ENCODE results near the gene SMPD2.

The SMPD2 gene

DNA sequence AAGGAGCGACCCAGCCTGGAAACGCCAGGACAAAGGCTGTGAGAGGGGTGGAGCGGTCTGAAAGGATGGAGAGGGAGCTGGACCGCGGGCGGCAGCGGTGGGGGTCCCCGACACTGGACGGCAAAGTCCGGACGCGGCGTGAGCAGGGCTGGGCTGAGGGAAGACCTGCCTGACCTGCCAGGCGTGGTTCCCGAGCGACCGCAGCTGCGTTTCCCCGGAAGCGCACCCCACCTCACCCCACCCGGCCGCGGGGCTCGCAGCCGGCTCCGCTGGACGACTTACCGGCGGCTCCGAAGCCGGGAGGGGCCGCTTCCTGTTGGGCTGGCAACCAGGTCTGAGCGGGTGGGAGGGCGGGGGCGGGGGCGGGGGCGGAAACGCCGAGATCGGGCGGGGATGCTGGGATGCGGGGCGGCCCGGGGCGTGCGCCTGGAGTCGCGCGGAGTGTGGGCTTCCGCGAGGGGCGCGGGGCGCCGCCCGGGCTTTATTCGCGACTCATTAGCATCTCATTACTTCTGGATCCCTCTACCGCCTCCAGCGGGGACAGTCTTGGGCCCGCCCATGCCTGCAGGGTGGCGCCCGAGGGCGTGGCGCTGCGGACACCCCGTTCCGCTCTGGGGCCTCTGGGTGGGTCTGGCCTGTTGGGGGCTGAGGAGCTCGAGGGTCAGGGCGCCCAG lies 15.1 kb downstream of the SMPD2 start, which contains the start of gene MICAL1 (continued):
- TF ChIP-seq, protein P1, sequence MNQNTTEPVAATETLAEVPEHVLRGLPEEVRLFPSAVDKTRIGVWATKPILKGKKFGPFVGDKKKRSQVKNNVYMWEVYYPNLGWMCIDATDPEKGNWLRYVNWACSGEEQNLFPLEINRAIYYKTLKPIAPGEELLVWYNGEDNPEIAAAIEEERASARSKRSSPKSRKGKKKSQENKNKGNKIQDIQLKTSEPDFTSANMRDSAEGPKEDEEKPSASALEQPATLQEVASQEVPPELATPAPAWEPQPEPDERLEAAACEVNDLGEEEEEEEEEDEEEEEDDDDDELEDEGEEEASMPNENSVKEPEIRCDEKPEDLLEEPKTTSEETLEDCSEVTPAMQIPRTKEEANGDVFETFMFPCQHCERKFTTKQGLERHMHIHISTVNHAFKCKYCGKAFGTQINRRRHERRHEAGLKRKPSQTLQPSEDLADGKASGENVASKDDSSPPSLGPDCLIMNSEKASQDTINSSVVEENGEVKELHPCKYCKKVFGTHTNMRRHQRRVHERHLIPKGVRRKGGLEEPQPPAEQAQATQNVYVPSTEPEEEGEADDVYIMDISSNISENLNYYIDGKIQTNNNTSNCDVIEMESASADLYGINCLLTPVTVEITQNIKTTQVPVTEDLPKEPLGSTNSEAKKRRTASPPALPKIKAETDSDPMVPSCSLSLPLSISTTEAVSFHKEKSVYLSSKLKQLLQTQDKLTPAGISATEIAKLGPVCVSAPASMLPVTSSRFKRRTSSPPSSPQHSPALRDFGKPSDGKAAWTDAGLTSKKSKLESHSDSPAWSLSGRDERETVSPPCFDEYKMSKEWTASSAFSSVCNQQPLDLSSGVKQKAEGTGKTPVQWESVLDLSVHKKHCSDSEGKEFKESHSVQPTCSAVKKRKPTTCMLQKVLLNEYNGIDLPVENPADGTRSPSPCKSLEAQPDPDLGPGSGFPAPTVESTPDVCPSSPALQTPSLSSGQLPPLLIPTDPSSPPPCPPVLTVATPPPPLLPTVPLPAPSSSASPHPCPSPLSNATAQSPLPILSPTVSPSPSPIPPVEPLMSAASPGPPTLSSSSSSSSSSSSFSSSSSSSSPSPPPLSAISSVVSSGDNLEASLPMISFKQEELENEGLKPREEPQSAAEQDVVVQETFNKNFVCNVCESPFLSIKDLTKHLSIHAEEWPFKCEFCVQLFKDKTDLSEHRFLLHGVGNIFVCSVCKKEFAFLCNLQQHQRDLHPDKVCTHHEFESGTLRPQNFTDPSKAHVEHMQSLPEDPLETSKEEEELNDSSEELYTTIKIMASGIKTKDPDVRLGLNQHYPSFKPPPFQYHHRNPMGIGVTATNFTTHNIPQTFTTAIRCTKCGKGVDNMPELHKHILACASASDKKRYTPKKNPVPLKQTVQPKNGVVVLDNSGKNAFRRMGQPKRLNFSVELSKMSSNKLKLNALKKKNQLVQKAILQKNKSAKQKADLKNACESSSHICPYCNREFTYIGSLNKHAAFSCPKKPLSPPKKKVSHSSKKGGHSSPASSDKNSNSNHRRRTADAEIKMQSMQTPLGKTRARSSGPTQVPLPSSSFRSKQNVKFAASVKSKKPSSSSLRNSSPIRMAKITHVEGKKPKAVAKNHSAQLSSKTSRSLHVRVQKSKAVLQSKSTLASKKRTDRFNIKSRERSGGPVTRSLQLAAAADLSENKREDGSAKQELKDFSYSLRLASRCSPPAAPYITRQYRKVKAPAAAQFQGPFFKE (tag by site-specific recombination; IDR thresholded peaks at IDR 0.05; ENCODE audit: borderline replicate concordance): no peak
- peak; percentile 44; the same call in 1 of the 2 replicates for TF ChIP-seq REST (tag by site-specific recombination; IDR thresholded peaks at IDR 0.05)
- TF ChIP-seq ZNF10 (tag by site-specific recombination; IDR thresholded peaks at IDR 0.05): no peak
- TF ChIP-seq ZNF549 (tag by site-specific recombination; IDR thresholded peaks at IDR 0.05): no peak
- TF ChIP-seq ZNF19 (tag by site-specific recombination; IDR thresholded peaks at IDR 0.05; ENCODE audit: low read depth): no peak
- TF ChIP-seq SCRT2 (tag by site-specific recombination; IDR thresholded peaks at IDR 0.05): no peak
- peak; percentile 84; the same call in 1 of the 2 replicates for TF ChIP-seq KLF8 (tag by site-specific recombination; IDR thresholded peaks at IDR 0.05)
- TF ChIP-seq, protein P2, sequence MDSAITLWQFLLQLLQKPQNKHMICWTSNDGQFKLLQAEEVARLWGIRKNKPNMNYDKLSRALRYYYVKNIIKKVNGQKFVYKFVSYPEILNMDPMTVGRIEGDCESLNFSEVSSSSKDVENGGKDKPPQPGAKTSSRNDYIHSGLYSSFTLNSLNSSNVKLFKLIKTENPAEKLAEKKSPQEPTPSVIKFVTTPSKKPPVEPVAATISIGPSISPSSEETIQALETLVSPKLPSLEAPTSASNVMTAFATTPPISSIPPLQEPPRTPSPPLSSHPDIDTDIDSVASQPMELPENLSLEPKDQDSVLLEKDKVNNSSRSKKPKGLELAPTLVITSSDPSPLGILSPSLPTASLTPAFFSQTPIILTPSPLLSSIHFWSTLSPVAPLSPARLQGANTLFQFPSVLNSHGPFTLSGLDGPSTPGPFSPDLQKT (IDR thresholded peaks at IDR 0.05; ENCODE audit: borderline replicate concordance, low read depth, low read length): no peak
- no peak for TF ChIP-seq ZBTB1 (tag by site-specific recombination; IDR thresholded peaks at IDR 0.05)
- TF ChIP-seq, protein P3, sequence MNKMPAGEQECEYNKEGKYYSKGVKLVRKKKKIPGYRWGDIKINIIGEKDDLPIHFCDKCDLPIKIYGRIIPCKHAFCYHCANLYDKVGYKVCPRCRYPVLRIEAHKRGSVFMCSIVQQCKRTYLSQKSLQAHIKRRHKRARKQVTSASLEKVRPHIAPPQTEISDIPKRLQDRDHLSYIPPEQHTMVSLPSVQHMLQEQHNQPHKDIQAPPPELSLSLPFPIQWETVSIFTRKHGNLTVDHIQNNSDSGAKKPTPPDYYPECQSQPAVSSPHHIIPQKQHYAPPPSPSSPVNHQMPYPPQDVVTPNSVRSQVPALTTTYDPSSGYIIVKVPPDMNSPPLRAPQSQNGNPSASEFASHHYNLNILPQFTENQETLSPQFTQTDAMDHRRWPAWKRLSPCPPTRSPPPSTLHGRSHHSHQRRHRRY (tag by site-specific recombination; IDR thresholded peaks at IDR 0.05): no peak
- TF ChIP-seq, protein P4, sequence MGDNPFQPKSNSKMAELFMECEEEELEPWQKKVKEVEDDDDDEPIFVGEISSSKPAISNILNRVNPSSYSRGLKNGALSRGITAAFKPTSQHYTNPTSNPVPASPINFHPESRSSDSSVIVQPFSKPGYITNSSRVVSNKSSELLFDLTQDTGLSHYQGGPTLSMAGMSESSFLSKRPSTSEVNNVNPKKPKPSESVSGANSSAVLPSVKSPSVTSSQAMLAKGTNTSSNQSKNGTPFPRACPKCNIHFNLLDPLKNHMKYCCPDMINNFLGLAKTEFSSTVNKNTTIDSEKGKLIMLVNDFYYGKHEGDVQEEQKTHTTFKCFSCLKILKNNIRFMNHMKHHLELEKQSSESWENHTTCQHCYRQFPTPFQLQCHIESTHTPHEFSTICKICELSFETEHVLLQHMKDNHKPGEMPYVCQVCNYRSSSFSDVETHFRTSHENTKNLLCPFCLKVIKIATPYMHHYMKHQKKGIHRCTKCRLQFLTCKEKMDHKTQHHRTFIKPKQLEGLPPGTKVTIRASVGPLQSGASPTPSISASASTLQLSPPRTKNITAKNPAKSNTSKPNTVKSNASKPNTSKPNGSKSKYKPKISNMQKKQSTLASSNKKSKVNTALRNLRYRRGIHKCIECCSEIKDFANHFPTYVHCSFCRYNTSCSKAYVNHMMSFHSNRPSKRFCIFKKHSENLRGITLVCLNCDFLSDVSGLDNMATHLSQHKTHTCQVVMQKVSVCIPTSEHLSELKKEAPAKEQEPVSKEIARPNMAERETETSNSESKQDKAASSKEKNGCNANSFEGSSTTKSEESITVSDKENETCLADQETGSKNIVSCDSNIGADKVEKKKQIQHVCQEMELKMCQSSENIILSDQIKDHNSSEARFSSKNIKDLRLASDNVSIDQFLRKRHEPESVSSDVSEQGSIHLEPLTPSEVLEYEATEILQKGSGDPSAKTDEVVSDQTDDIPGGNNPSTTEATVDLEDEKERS (tag by site-specific recombination; IDR thresholded peaks at IDR 0.05): no peak
- TF ChIP-seq YY2 (tag by site-specific recombination; IDR thresholded peaks at IDR 0.05): no peak
- TF ChIP-seq, protein P5, sequence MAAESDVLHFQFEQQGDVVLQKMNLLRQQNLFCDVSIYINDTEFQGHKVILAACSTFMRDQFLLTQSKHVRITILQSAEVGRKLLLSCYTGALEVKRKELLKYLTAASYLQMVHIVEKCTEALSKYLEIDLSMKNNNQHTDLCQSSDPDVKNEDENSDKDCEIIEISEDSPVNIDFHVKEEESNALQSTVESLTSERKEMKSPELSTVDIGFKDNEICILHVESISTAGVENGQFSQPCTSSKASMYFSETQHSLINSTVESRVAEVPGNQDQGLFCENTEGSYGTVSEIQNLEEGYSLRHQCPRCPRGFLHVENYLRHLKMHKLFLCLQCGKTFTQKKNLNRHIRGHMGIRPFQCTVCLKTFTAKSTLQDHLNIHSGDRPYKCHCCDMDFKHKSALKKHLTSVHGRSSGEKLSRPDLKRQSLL (tag by site-specific recombination; IDR thresholded peaks at IDR 0.05): no peak
- no peak for TF ChIP-seq ZNF433 (tag by site-specific recombination; IDR thresholded peaks at IDR 0.05; ENCODE audit: low read depth)
- no peak for TF ChIP-seq ZNF223 (tag by site-specific recombination; IDR thresholded peaks at IDR 0.05)
- no peak for TF ChIP-seq OSR2 (tag by site-specific recombination; IDR thresholded peaks at IDR 0.05)
- TF ChIP-seq ZNF391 (tag by site-specific recombination; IDR thresholded peaks at IDR 0.05; ENCODE audit: borderline replicate concordance, low read depth): no peak
- TF ChIP-seq GLIS1 (tag by site-specific recombination; IDR thresholded peaks at IDR 0.05): peak; percentile 59
- no peak for TF ChIP-seq ZNF426 (tag by site-specific recombination; IDR thresholded peaks at IDR 0.05)
- no peak for TF ChIP-seq ZNF175 (tag by site-specific recombination; IDR thresholded peaks at IDR 0.05)
- no peak for TF ChIP-seq BCL11A (tag by site-specific recombination; IDR thresholded peaks at IDR 0.05; ENCODE audit: low read depth)
- TF ChIP-seq ZNF561 (tag by site-specific recombination; IDR thresholded peaks at IDR 0.05; ENCODE audit: borderline replicate concordance): peak; percentile 55; the same call in 1 of the 2 replicates
- 0 out of 2 replicates have a peak, but pooled peaks have one; percentile 22 for TF ChIP-seq ZFP37 (tag by site-specific recombination; IDR thresholded peaks at IDR 0.05)
- no peak for TF ChIP-seq ZNF664 (tag by site-specific recombination; IDR thresholded peaks at IDR 0.05)

All from HEK293 (cell line).